ENCODE data around the gene MRPS11. TPM values are rescaled to one million over a fixed set of nuclear protein-coding genes. Genes with fewer than 3 reads are reported as not detected.

Gene MRPS11
- total and polyA plus RNA-seq, 9 of the 15 experiments (the other 6 are each of a cell fraction or from before 2014, with no cell fraction given), result 28.3 to 83.2 (median 53.1) TPM

- ATAC-seq, result no peak
- no peaks in the 10 kb centered on the region for H3K79me2 ChIP-seq (ENCODE audit: control insufficient read depth, insufficient read depth, low read length)
- H4K20me1 ChIP-seq (replicated peaks; ENCODE audit: control insufficient read depth, insufficient read depth, low read length), result no peaks in the 10 kb centered on the region
- intact Hi-C loops (cut with micrococcal nuclease), result no loop called here
- no peaks in the 10 kb centered on the region for H3K9me3 ChIP-seq (replicated peaks; ENCODE audit: control insufficient read depth, insufficient read depth, low read depth, low read length)
- H3K9ac ChIP-seq (ENCODE audit: insufficient read depth in 1 of 2, low read depth in 2 of 2, low read length in 2 of 2), result no peak overlapping the region
- no peak overlapping the region for H3K27ac ChIP-seq (ENCODE audit: extremely low read depth, low read depth, low read length)
- no peak overlapping the region for H3K4me3 ChIP-seq
- in situ Hi-C loops (cut with MboI), result no loop called here
- no TSS peak for BruUV-seq (replicated peaks)
- ChIA-PET POLR2A (interaction anchor here (1.3 to 1.9 kb wide), 2 partner anchors 11 to 15 kb away, joined by 3 to 7 read pairs; partner anchors contain the start of genes MRPL46 and MRPS11), CTCF (ENCODE audit: low intra/inter-chr PET ratio) (no interaction called here)
- H3K4me1 ChIP-seq (replicated peaks in 1 of 2; ENCODE audit: control insufficient read depth in 2 of 2, insufficient read depth in 2 of 2, low read length in 2 of 2), result no peaks in the 10 kb centered on the region
- WGBS (ENCODE audit: insufficient coverage, low coverage, missing lambda C conversion rate), result 0% methylated on average over 1 of the region's 1 CpG
- peaks cover 14% of the 10 kb centered on the region; the same call in 2 of the 3 replicates for H3K36me3 ChIP-seq (ENCODE audit: control insufficient read depth, insufficient read depth, low read length)
- FAIRE-seq, result no peak
- H3K4me2 ChIP-seq (ENCODE audit: insufficient read depth, low read length), result no peak overlapping the region
- no peaks in the 10 kb centered on the region for H3K9me1 ChIP-seq (ENCODE audit: control insufficient read depth, insufficient read depth, low read length)
- TF ChIP-seq ZMIZ1 (IDR thresholded peaks at IDR 0.05; ENCODE audit: low read depth in 2 of 2, low read length in 2 of 2), result no peak
- H3K27me3 ChIP-seq (ENCODE audit: control insufficient read depth in 2 of 2, insufficient read depth in 2 of 2, low read length in 2 of 2), result no peaks in the 10 kb centered on the region
- no peak overlapping the region for H2AFZ ChIP-seq (ENCODE audit: low read depth, low read length)
- DNase-seq (ENCODE audit: extremely low read depth in 1 of 4, low spot score in 3 of 4), result no peak
These were observed 14.8 kb downstream of the MRPS11 start for GRCh38 chr15:88482263-88482662.

Measured in K562 (cell line).